ENCODE data around the gene PTPRG. TPM values are rescaled to one million over a fixed set of nuclear protein-coding genes. Genes with fewer than 3 reads are reported as not detected.

The PTPRG gene
- total RNA-seq, 1 experiment from 2014 or later: 69.3 TPM

DNA sequence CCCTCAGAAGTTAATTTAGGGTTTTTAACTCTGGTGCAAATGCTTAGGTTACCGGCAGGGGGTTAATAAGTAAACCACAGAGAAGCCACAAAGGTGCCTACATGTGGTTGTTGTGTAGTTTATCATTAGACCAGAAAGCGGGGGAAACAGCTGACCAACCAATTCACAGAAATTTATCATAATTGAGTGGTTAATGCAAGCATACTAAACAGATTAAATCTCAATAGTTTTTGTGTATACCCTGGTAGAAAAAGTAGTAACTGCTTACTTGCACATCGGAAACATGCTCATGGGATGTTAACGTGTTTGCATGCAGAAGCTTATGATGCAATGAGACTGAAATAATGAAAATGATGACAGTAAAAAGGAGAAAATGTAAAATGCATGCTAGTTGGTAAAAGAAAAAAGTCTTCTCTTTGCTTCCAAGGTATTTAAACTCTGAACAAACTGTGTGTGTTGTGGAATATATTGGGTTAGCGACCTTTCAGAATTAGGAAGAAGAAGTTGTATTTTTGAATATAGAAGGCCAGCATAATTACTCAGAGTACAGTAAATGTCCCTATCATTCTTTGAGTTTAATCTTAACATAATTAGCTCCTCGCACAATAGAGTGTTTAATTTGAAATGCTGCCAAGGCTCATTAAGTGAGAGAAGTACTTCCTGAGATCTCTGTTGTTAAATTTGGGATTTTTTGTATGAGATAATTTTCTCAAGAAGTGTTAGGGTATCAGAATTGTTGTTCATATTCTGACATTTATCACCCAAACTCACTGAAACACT lies 316.2 kb downstream of the PTPRG start:
- no peak overlapping the region for H3K4me2 ChIP-seq (ENCODE audit: insufficient read depth, insufficient read length, low read length)
- H3K23me2 ChIP-seq (ENCODE audit: insufficient read length, low read depth, low read length, poor library complexity, severe bottlenecking): no peaks in the 10 kb centered on the region
- H3K4me3 Mint-ChIP-seq: peak overlapping the region in 1 of 2 experiments; percentile 57; a peak in 3 of 5 replicates
- no peak overlapping the region for H2BK5ac ChIP-seq (ENCODE audit: insufficient read length, low read length)
- H3K4ac ChIP-seq (ENCODE audit: low read depth, low read length): no peak overlapping the region
- peaks cover 19% of the 10 kb centered on the region; the same call in 1 of the 2 replicates for H3K79me2 ChIP-seq (ENCODE audit: insufficient read depth, low read length)
- no peaks in the 10 kb centered on the region for H3K36me3 Mint-ChIP-seq (ENCODE audit: insufficient read depth in 1 of 3, low read depth in 3 of 3)
- H2AFZ ChIP-seq (ENCODE audit: low read length): no peak overlapping the region
- no peak overlapping the region for H3K23ac ChIP-seq (ENCODE audit: insufficient read length, low read depth, low read length)
- H4K91ac ChIP-seq (ENCODE audit: insufficient read length, low read depth, low read length): no peak overlapping the region
- H2BK120ac ChIP-seq (ENCODE audit: low read depth, low read length, poor library complexity, severe bottlenecking): no peak overlapping the region
- no peaks in the 10 kb centered on the region for H3K9me3 Mint-ChIP-seq
- no peaks in the 10 kb centered on the region for H3K9me3 ChIP-seq (ENCODE audit: control insufficient read depth, low read depth, low read length)
- no peaks in the 10 kb centered on the region for H3K27me3 ChIP-seq (ENCODE audit: insufficient read depth, low read length)
- H3K27ac ChIP-seq (ENCODE audit: insufficient read length, low read depth, low read length): no peak overlapping the region
- no peaks in the 10 kb centered on the region for H3K27me3 Mint-ChIP-seq (ENCODE audit: low read depth)
- H2BK20ac ChIP-seq (ENCODE audit: low read depth, low read length, poor library complexity, severe bottlenecking): no peak overlapping the region
- TF ChIP-seq CTCF (conservative IDR thresholded peaks at IDR 0.05): peak; percentile 54
- no peaks in the 10 kb centered on the region for H4K20me1 ChIP-seq (ENCODE audit: control insufficient read depth, insufficient read depth, insufficient read length)
- peak overlapping the region; percentile 49 to 92 (median 72); a peak in 4 of 7 replicates for H3K27ac Mint-ChIP-seq
- no CpG with 5 or more reads among the region's 6 CpGs for WGBS (ENCODE audit: extremely low coverage, insufficient read length, low lambda C conversion rate)
- no peak overlapping the region for H2BK15ac ChIP-seq (ENCODE audit: low read depth, low read length)
- H3K79me1 ChIP-seq (ENCODE audit: insufficient read depth, low read depth, low read length, poor library complexity, severe bottlenecking): no peaks in the 10 kb centered on the region
- H3T11ph ChIP-seq (ENCODE audit: low read length): no peak overlapping the region
- H3K18ac ChIP-seq (ENCODE audit: insufficient read length, low read depth, low read length): no peak overlapping the region
- H2BK12ac ChIP-seq (ENCODE audit: insufficient read length, low read depth, low read length): no peak overlapping the region
- no peak for DNase-seq
- no peak overlapping the region for H3K14ac ChIP-seq (ENCODE audit: insufficient read depth, low read length)
- H4K8ac ChIP-seq (replicated peaks; ENCODE audit: insufficient read length, low read depth, low read length): no peak overlapping the region
- no peak overlapping the region for H2AK5ac ChIP-seq (ENCODE audit: insufficient read length, low read length)
- no peak overlapping the region for H4K5ac ChIP-seq (ENCODE audit: insufficient read length, low read depth, low read length)
- H3K4me1 ChIP-seq (ENCODE audit: insufficient read depth, low read length): peaks cover 16% of the 10 kb centered on the region
- no peak overlapping the region for H3K56ac ChIP-seq (ENCODE audit: insufficient read length, low read depth, low read length)
- peaks cover 78 to 84% of the 10 kb centered on the region in 2 experiments for H3K4me1 Mint-ChIP-seq
- no peak overlapping the region for H3K9ac ChIP-seq (ENCODE audit: extremely low read depth, insufficient read length, low read length)
